Measurements from ENCODE around the gene GNG5. TPM values are rescaled to one million over a fixed set of nuclear protein-coding genes. Genes with fewer than 3 reads are reported as not detected.
A peak's percentile ranks its signal among the peaks of the same experiment; 100 is the strongest.

The GNG5 gene
- total RNA-seq, 2 experiments from 2014 or later: 101 to 106 TPM

- intact Hi-C loops (cut with micrococcal nuclease): no loop called here
Measured at GRCh38 chr1:84496498-84496897, 9.9 kb downstream of the GNG5 start.

GRCh38 chr1:84493747-84494146, 12.6 kb downstream of the GNG5 start:
- ChIA-PET POLR2A (interaction anchor here (0.5 to 2.4 kb wide), 2 partner anchors 11 to 505 kb away, joined by 3 to 16 read pairs; partner anchors contain the start of genes GNG5 and SPATA1), CTCF (interaction anchor here (1.2 to 1.3 kb wide), 2 partner anchors 12 to 79 kb away, joined by 3 read pairs; no protein-coding TSS in a partner anchor)
- peaks cover 19% of the 10 kb centered on the region for H3K4me1 Mint-ChIP-seq (ENCODE audit: low read depth)
- H3K36me3 Mint-ChIP-seq (ENCODE audit: low read depth): peaks cover 51% of the 10 kb centered on the region
- ATAC-seq: no peak
- TF ChIP-seq CTCF (IDR thresholded peaks at IDR 0.05): no peak
- H3K9me3 Mint-ChIP-seq: no peaks in the 10 kb centered on the region
- H3K27me3 Mint-ChIP-seq: no peaks in the 10 kb centered on the region
- intact Hi-C loops (cut with micrococcal nuclease): no loop called here
- H3K4me3 Mint-ChIP-seq: no peak overlapping the region
- no peak for DNase-seq
- peak overlapping the region; percentile 56 for H3K27ac Mint-ChIP-seq

More at GRCh38 chr1:84496498-84496897, 9.9 kb downstream of the GNG5 start:
- Mint-ChIP-seq H3K4me1 (ENCODE audit: low read depth) (peaks cover 21% of the 10 kb centered on the region), H3K4me3 (no peak overlapping the region), H3K27ac (no peak overlapping the region), H3K9me3 (no peaks in the 10 kb centered on the region), H3K27me3 (no peaks in the 10 kb centered on the region), H3K36me3 (ENCODE audit: low read depth) (peaks cover 47% of the 10 kb centered on the region)
- ChIA-PET CTCF (interaction anchor here (1.2 kb wide), 1 partner anchor 25 kb away, joined by 3 read pairs; no protein-coding TSS in a partner anchor), POLR2A (interaction anchor here (0.5 to 0.6 kb wide), 2 partner anchors 10 to 60 kb away, joined by 3 to 5 read pairs; no protein-coding TSS in a partner anchor)
- TF ChIP-seq CTCF (IDR thresholded peaks at IDR 0.05): no peak
- ATAC-seq (no peak), DNase-seq (no peak)

GRCh38 chr1:84492726-84493125, 13.7 kb downstream of the GNG5 start:
- DNase-seq (no peak), ATAC-seq (no peak)
- POLR2A ChIA-PET: interaction anchor here (0.7 kb wide), 1 partner anchor 12 kb away, joined by 3 read pairs; no protein-coding TSS in a partner anchor
- H3K9me3 Mint-ChIP-seq: no peaks in the 10 kb centered on the region
- intact Hi-C loops (cut with micrococcal nuclease): no loop called here
- no peak for TF ChIP-seq CTCF (IDR thresholded peaks at IDR 0.05)
- H3K36me3 Mint-ChIP-seq (ENCODE audit: low read depth): peaks cover 45% of the 10 kb centered on the region
- no peak overlapping the region for H3K4me3 Mint-ChIP-seq
- CTCF ChIA-PET: interaction anchor here (1.0 kb wide), 1 partner anchor 13 kb away, joined by 3 read pairs; no protein-coding TSS in a partner anchor
- H3K27ac Mint-ChIP-seq: no peak overlapping the region
- peaks cover 17% of the 10 kb centered on the region for H3K4me1 Mint-ChIP-seq (ENCODE audit: low read depth)
- H3K27me3 Mint-ChIP-seq: no peaks in the 10 kb centered on the region

- peaks cover 47% of the 10 kb centered on the region for H3K36me3 Mint-ChIP-seq (ENCODE audit: low read depth)
- H3K27me3 Mint-ChIP-seq: no peaks in the 10 kb centered on the region
- TF ChIP-seq CTCF (IDR thresholded peaks at IDR 0.05): no peak
- ATAC-seq (no peak), DNase-seq (no peak)
- intact Hi-C loops (cut with micrococcal nuclease): no loop called here
- H3K27ac Mint-ChIP-seq: no peak overlapping the region
- H3K4me1 Mint-ChIP-seq (ENCODE audit: low read depth): peaks cover 32% of the 10 kb centered on the region
- peaks cover 5% of the 10 kb centered on the region for H3K9me3 Mint-ChIP-seq
- ChIA-PET CTCF (interaction anchor here (1.0 kb wide), 1 partner anchor 131 kb away, joined by 5 read pairs; no protein-coding TSS in a partner anchor), POLR2A (interaction anchor here (1.1 kb wide), 1 partner anchor 10 kb away, joined by 4 read pairs; no protein-coding TSS in a partner anchor)
- no peak overlapping the region for H3K4me3 Mint-ChIP-seq
Measured at GRCh38 chr1:84489766-84490165, 16.6 kb downstream of the GNG5 start.

- H3K4me3 Mint-ChIP-seq: no peak overlapping the region
- H3K9me3 Mint-ChIP-seq: peaks cover 5% of the 10 kb centered on the region
- ATAC-seq: no peak
- H3K36me3 Mint-ChIP-seq (ENCODE audit: low read depth): peaks cover 56% of the 10 kb centered on the region
- no peak for TF ChIP-seq CTCF (IDR thresholded peaks at IDR 0.05)
- ChIA-PET CTCF (interaction anchor here (1.9 kb wide), 1 partner anchor 266 kb away, joined by 4 read pairs; no protein-coding TSS in a partner anchor), POLR2A (no interaction called here)
- H3K27me3 Mint-ChIP-seq: no peaks in the 10 kb centered on the region
- no peak for DNase-seq
- H3K27ac Mint-ChIP-seq: no peak overlapping the region
- intact Hi-C loops (cut with micrococcal nuclease): no loop called here
- peaks cover 39% of the 10 kb centered on the region for H3K4me1 Mint-ChIP-seq (ENCODE audit: low read depth)
Measured at GRCh38 chr1:84488107-84488506, 18.3 kb downstream of the GNG5 start.
